Measurements from ENCODE around the gene PRR33. TPM values are rescaled to one million over a fixed set of nuclear protein-coding genes. Genes with fewer than 3 reads are reported as not detected.

PRR33 gene
- total and polyA plus RNA-seq, 10 of the 15 experiments (the other 5 are each of a cell fraction or from before 2014, with no cell fraction given), result 0.02 to 1.0 (median 0.38) TPM; not detected in 6

DNA sequence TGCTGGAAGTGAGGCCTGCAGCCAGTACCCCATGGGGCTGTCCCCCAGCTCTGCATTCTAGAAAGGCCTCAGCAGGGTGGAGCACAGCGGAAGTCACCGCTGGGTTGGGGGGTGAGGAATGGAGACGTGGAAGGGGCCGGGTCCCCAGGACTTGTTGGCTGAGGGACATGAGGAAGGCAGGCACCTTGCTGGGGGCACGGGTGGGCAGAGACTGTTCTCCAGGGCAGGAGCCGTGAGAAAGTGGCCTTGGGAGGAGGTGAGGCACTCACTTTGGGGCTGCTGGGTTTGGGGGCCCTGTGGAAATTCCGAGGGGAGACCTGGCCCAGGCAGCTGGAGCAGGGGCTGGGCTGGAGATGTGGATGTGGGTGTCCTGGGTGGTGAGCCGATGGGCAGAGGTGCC, 47.9 kb downstream of the PRR33 start:
- intact Hi-C loops (cut with micrococcal nuclease; ENCODE audit: unreplicated experiment), result no loop called here
- ATAC-seq (no peak), FAIRE-seq (no peak), DNase-seq (ENCODE audit: low read depth, low spot score) (no peak)
- in situ Hi-C loops (cut with MboI), result no loop called here
- Histone ChIP-seq H3K4me3 (no peak overlapping the region), H3K9ac (ENCODE audit: control insufficient read depth, insufficient read depth, low read length) (no peak overlapping the region), H3K9me3 (replicated peaks; ENCODE audit: control insufficient read depth, insufficient read depth, low read length) (no peaks in the 10 kb centered on the region), H4K20me1 (ENCODE audit: control insufficient read depth, insufficient read depth) (no peaks in the 10 kb centered on the region), H3K36me3 (ENCODE audit: control insufficient read depth in 2 of 2, insufficient read depth in 2 of 2, low read length in 1 of 2) (no peaks in the 10 kb centered on the region), H3K4me1 (ENCODE audit: control insufficient read depth, insufficient read depth, low read length) (peaks cover 28% of the 10 kb centered on the region), H2AFZ (ENCODE audit: control insufficient read depth, low read depth, low read length) (no peak overlapping the region), H3K79me2 (ENCODE audit: control insufficient read depth, insufficient read depth, low read length) (no peaks in the 10 kb centered on the region), H3K27ac (ENCODE audit: control insufficient read depth, insufficient read depth) (no peak overlapping the region), H3K4me2 (ENCODE audit: control insufficient read depth, insufficient read depth) (no peak overlapping the region), H3K27me3 (replicated peaks in 1 of 2; ENCODE audit: control insufficient read depth in 2 of 2, insufficient read depth in 2 of 2, low read length in 1 of 2) (no peaks in the 10 kb centered on the region; a peak in 1 of 4 replicates)
- ChIA-PET POLR2A (no interaction called here), RAD21 (ENCODE audit: unreplicated experiment) (no interaction called here), SMC1A (ENCODE audit: uncharacterized antibody, unreplicated experiment) (no interaction called here), CTCF (interaction anchor here (0.9 kb wide), 1 partner anchor 39 kb away, joined by 3 read pairs; no protein-coding TSS in a partner anchor)
- BruUV-seq (replicated peaks), result no TSS peak
- WGBS (ENCODE audit: insufficient coverage, insufficient replicate concordance, low lambda C conversion rate, missing lambda C conversion rate), result 83% methylated on average over 8 of the region's 8 CpGs
- TF ChIP-seq YY1 (IDR thresholded peaks at IDR 0.05; ENCODE audit: low read depth, low read length) (no peak), CBFB (IDR thresholded peaks at IDR 0.05; ENCODE audit: low read depth) (no peak), GATAD2B (conservative IDR thresholded peaks at IDR 0.05; ENCODE audit: low read depth) (no peak), TCF7 (IDR thresholded peaks at IDR 0.05; ENCODE audit: borderline replicate concordance) (no peak), ATF7 (IDR thresholded peaks at IDR 0.05; ENCODE audit: low read depth) (no peak), MXI1 (IDR thresholded peaks at IDR 0.05; ENCODE audit: low read depth, low read length) (no peak), SMAD1 (IDR thresholded peaks at IDR 0.05; ENCODE audit: low read depth, partially characterized antibody) (no peak), ZNF384 (IDR thresholded peaks at IDR 0.05; ENCODE audit: borderline replicate concordance, low read depth, low read length) (no peak), FOS (IDR thresholded peaks at IDR 0.05; ENCODE audit: borderline replicate concordance, extremely low read depth, insufficient read length) (no peak), CUX1 (IDR thresholded peaks at IDR 0.05; ENCODE audit: insufficient replicate concordance, low read depth, low read length) (no peak), IRF4 (IDR thresholded peaks at IDR 0.05; ENCODE audit: low read depth, low read length) (no peak), NFXL1 (IDR thresholded peaks at IDR 0.05; ENCODE audit: borderline replicate concordance) (no peak), SMAD5 (IDR thresholded peaks at IDR 0.05; ENCODE audit: low read depth) (no peak), FOXM1 (IDR thresholded peaks at IDR 0.05; ENCODE audit: low read depth, low read length) (no peak)
- TF ChIP-seq, protein P1, sequence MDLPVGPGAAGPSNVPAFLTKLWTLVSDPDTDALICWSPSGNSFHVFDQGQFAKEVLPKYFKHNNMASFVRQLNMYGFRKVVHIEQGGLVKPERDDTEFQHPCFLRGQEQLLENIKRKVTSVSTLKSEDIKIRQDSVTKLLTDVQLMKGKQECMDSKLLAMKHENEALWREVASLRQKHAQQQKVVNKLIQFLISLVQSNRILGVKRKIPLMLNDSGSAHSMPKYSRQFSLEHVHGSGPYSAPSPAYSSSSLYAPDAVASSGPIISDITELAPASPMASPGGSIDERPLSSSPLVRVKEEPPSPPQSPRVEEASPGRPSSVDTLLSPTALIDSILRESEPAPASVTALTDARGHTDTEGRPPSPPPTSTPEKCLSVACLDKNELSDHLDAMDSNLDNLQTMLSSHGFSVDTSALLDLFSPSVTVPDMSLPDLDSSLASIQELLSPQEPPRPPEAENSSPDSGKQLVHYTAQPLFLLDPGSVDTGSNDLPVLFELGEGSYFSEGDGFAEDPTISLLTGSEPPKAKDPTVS (IDR thresholded peaks at IDR 0.05; ENCODE audit: low read depth, low read length), result no peak
- TF ChIP-seq, protein P2, sequence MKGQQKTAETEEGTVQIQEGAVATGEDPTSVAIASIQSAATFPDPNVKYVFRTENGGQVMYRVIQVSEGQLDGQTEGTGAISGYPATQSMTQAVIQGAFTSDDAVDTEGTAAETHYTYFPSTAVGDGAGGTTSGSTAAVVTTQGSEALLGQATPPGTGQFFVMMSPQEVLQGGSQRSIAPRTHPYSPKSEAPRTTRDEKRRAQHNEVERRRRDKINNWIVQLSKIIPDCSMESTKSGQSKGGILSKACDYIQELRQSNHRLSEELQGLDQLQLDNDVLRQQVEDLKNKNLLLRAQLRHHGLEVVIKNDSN (IDR thresholded peaks at IDR 0.05; ENCODE audit: borderline replicate concordance, extremely low read length, insufficient read depth, low read depth, low read length), result no peak
- TF ChIP-seq, protein P3, sequence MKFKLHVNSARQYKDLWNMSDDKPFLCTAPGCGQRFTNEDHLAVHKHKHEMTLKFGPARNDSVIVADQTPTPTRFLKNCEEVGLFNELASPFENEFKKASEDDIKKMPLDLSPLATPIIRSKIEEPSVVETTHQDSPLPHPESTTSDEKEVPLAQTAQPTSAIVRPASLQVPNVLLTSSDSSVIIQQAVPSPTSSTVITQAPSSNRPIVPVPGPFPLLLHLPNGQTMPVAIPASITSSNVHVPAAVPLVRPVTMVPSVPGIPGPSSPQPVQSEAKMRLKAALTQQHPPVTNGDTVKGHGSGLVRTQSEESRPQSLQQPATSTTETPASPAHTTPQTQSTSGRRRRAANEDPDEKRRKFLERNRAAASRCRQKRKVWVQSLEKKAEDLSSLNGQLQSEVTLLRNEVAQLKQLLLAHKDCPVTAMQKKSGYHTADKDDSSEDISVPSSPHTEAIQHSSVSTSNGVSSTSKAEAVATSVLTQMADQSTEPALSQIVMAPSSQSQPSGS (IDR thresholded peaks at IDR 0.05; ENCODE audit: low read length), result no peak
